ENCODE results near the gene LRCOL1. TPM values are rescaled to one million over a fixed set of nuclear protein-coding genes. Genes with fewer than 3 reads are reported as not detected.

LRCOL1 gene
- total RNA-seq, 1 experiment from 2014 or later = not detected

- ChIA-PET CTCF (no interaction called here), POLR2A (no interaction called here)
- H3K36me3 ChIP-seq (ENCODE audit: control insufficient read depth, insufficient read depth, low read length) = peaks cover 3% of the 10 kb centered on the region
- H3K9me3 Mint-ChIP-seq (ENCODE audit: unreplicated experiment) = no peaks in the 10 kb centered on the region
- intact Hi-C loops (cut with micrococcal nuclease; ENCODE audit: unreplicated experiment) = no loop called here
- no TSS peak for BruUV-seq (replicated peaks)
- no peak for DNase-seq
- no peak overlapping the region for H3K4me3 Mint-ChIP-seq (ENCODE audit: unreplicated experiment)
- TF ChIP-seq, protein P1, sequence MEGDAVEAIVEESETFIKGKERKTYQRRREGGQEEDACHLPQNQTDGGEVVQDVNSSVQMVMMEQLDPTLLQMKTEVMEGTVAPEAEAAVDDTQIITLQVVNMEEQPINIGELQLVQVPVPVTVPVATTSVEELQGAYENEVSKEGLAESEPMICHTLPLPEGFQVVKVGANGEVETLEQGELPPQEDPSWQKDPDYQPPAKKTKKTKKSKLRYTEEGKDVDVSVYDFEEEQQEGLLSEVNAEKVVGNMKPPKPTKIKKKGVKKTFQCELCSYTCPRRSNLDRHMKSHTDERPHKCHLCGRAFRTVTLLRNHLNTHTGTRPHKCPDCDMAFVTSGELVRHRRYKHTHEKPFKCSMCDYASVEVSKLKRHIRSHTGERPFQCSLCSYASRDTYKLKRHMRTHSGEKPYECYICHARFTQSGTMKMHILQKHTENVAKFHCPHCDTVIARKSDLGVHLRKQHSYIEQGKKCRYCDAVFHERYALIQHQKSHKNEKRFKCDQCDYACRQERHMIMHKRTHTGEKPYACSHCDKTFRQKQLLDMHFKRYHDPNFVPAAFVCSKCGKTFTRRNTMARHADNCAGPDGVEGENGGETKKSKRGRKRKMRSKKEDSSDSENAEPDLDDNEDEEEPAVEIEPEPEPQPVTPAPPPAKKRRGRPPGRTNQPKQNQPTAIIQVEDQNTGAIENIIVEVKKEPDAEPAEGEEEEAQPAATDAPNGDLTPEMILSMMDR (IDR thresholded peaks at IDR 0.05; ENCODE audit: insufficient read depth in 1 of 2, low read depth in 1 of 2, low read length in 1 of 2, severe bottlenecking in 1 of 2, unreplicated experiment in 1 of 2) = no peak
- H3K27me3 ChIP-seq (replicated peaks; ENCODE audit: control insufficient read depth, insufficient read depth, low read length) = no peaks in the 10 kb centered on the region
- no peak overlapping the region for H3K27ac Mint-ChIP-seq (ENCODE audit: unreplicated experiment)
- H3K4me3 ChIP-seq (ENCODE audit: low read depth, low read length) = no peak overlapping the region
- H3K27me3 Mint-ChIP-seq (ENCODE audit: insufficient read depth, unreplicated experiment) = no peaks in the 10 kb centered on the region
- H3K4me1 Mint-ChIP-seq (ENCODE audit: low read depth, unreplicated experiment) = no peaks in the 10 kb centered on the region
- H3K9me3 ChIP-seq = no peaks in the 10 kb centered on the region
- H3K36me3 Mint-ChIP-seq (ENCODE audit: insufficient read depth, unreplicated experiment) = peaks cover 24% of the 10 kb centered on the region
- H3K4me1 ChIP-seq = 0 out of 2 replicates have a peak, but pooled peaks cover 5% of the 10 kb centered on the region
Observed at GRCh38 chr12:132572106-132572505, 38.3 kb downstream of the LRCOL1 start.

DNA sequence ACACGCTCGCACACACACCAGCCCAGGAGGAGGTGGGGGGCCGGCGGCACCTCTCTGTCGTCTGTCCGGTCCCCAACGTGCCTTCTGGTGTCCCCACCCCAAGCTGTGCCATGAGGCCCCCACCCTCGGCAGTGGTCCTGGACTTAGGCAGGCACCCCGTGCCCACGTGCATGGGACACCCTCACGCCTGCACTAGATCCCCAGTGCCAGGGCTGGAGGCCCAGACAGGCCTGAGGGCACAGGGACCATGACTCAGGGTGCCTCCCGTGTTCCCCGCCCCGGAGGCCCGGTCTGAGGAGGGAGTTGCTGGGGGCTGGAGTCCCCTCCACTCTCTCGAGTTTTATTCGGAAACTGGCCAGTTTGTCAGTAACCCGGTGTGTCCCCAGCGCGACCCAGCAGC, 38.8 kb downstream of the LRCOL1 start:
- H3K4me3 ChIP-seq (ENCODE audit: low read depth, low read length) = no peak overlapping the region
- 0 out of 2 replicates have a peak, but pooled peaks cover 5% of the 10 kb centered on the region for H3K4me1 ChIP-seq
- TF ChIP-seq, protein P1 (IDR thresholded peaks at IDR 0.05; ENCODE audit: insufficient read depth in 1 of 2, low read depth in 1 of 2, low read length in 1 of 2, severe bottlenecking in 1 of 2, unreplicated experiment in 1 of 2) = no peak
- no peaks in the 10 kb centered on the region for H3K27me3 ChIP-seq (replicated peaks; ENCODE audit: control insufficient read depth, insufficient read depth, low read length)
- peaks cover 3% of the 10 kb centered on the region for H3K36me3 ChIP-seq (ENCODE audit: control insufficient read depth, insufficient read depth, low read length)
- H3K9me3 ChIP-seq = no peaks in the 10 kb centered on the region
- intact Hi-C loops (cut with micrococcal nuclease; ENCODE audit: unreplicated experiment) = no loop called here
- no peak for DNase-seq
- no TSS peak for BruUV-seq (replicated peaks)
- Mint-ChIP-seq H3K27ac (ENCODE audit: unreplicated experiment) (no peak overlapping the region), H3K27me3 (ENCODE audit: insufficient read depth, unreplicated experiment) (no peaks in the 10 kb centered on the region), H3K4me3 (ENCODE audit: unreplicated experiment) (no peak overlapping the region), H3K9me3 (ENCODE audit: unreplicated experiment) (no peaks in the 10 kb centered on the region), H3K36me3 (ENCODE audit: insufficient read depth, unreplicated experiment) (peaks cover 25% of the 10 kb centered on the region), H3K4me1 (ENCODE audit: low read depth, unreplicated experiment) (no peaks in the 10 kb centered on the region)
- POLR2A ChIA-PET = interaction anchor here (0.6 kb wide), 1 partner anchor 352 kb away, joined by 3 read pairs; no protein-coding TSS in a partner anchor
- CTCF ChIA-PET = no interaction called here

- intact Hi-C loops (cut with micrococcal nuclease; ENCODE audit: unreplicated experiment) = no loop called here
- H3K36me3 Mint-ChIP-seq (ENCODE audit: insufficient read depth, unreplicated experiment) = peaks cover 30% of the 10 kb centered on the region
- Histone ChIP-seq H3K36me3 (ENCODE audit: control insufficient read depth, insufficient read depth, low read length) (peaks cover 3% of the 10 kb centered on the region), H3K9me3 (no peaks in the 10 kb centered on the region), H3K4me1 (0 out of 2 replicates have a peak, but pooled peaks cover 5% of the 10 kb centered on the region), H3K4me3 (ENCODE audit: low read depth, low read length) (no peak overlapping the region), H3K27me3 (replicated peaks; ENCODE audit: control insufficient read depth, insufficient read depth, low read length) (no peaks in the 10 kb centered on the region)
- no peaks in the 10 kb centered on the region for H3K9me3 Mint-ChIP-seq (ENCODE audit: unreplicated experiment)
- BruUV-seq (replicated peaks) = no TSS peak
- DNase-seq = no peak
- H3K4me3 Mint-ChIP-seq (ENCODE audit: unreplicated experiment) = no peak overlapping the region
- no peaks in the 10 kb centered on the region for H3K4me1 Mint-ChIP-seq (ENCODE audit: low read depth, unreplicated experiment)
- ChIA-PET CTCF (no interaction called here), POLR2A (interaction anchor here (0.6 kb wide), 1 partner anchor 352 kb away, joined by 3 read pairs; no protein-coding TSS in a partner anchor)
- H3K27me3 Mint-ChIP-seq (ENCODE audit: insufficient read depth, unreplicated experiment) = no peaks in the 10 kb centered on the region
- no peak overlapping the region for H3K27ac Mint-ChIP-seq (ENCODE audit: unreplicated experiment)
- TF ChIP-seq, protein P1 (IDR thresholded peaks at IDR 0.05; ENCODE audit: insufficient read depth in 1 of 2, low read depth in 1 of 2, low read length in 1 of 2, severe bottlenecking in 1 of 2, unreplicated experiment in 1 of 2) = no peak
Observed at GRCh38 chr12:132571051-132571450, 39.3 kb downstream of the LRCOL1 start.
